CD4-positive, alpha-beta T cell treated with Interleukin-4 for 1 hour (primary cell): ENCODE data around the gene NMT1.

Experiments used
- DNase-seq, 2 donors: peaks; one replicate each; pipeline ENCODE4 v3.0.0-alpha.2; 2020 to 2022

NMT1 gene

DNA sequence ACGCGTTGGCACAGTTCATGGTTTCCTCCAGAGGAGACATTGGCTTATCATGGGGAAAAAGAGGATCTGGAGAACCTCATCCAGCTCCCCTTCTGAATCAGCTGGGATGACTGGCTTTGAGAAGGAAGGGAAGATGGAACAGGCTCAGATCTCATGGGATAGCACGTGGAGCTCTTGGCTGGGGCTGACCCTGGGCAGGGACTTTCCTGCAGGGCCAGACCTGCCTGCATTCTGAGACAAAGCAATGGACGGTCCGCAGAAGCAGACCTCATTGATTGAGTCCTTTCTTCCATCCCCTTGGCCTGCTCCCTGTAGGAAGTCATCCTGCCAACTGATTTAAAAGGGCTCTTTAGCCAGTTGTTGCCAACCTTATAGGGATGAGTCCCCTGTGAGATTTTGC lies 45.0 kb downstream of the NMT1 start:
- no peak for DNase-seq

DNA sequence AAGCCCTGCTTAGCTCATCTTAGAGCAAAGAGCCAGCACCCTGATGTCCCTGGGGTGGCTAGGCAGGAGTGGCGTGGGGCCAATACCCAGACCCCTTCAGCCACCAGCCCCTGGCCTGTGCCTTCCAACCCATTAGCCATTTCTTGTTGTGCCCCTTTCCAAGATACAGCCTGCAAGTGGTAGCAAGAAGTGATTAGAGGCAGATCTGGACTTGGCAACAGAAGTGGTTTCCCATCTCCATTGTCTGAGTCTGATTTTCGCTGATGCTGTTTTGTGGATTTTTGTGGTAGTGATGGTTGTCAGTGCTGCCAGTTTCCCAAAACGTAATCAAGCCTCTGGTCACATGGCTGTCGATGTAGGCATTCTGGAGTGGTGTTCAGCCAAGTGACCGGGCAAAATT lies 45.5 kb downstream of the NMT1 start:
- no peak for DNase-seq

DNA sequence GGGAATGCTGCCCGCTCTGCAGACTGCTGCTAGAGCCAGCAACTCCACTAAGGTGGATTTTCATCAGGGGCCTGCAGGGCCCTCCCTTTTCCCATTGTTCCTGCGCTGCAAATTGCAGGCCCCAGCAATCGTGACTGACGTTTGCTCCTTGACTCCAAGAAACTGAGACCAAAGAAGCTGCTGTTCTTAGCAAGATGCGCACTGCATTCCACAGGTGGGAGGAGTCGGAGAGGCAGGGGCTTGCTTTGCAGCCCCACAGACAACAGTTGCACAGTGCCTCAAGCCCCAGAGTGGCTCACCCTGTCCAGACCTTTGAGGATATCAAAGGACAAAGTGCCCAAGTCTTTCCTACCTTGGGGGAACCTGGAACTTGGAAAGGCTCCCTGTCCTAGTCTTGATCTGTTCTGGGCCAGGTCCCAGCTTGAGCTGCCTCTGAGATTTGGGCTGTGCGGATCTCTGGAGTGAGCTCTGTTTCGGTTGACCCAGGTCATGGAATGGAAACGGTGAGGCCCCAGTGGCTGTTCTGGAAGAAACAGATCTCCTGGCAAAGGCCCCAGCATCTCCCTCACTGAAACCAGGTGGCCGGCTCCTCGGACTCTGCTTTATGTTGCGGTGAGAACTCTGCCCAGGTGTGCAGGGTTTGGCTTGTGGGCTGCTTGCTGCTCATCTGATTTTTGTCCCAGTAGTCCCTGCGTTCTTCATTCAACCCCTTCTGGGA lies 46.3 kb downstream of the NMT1 start:
- no peak for DNase-seq

DNA sequence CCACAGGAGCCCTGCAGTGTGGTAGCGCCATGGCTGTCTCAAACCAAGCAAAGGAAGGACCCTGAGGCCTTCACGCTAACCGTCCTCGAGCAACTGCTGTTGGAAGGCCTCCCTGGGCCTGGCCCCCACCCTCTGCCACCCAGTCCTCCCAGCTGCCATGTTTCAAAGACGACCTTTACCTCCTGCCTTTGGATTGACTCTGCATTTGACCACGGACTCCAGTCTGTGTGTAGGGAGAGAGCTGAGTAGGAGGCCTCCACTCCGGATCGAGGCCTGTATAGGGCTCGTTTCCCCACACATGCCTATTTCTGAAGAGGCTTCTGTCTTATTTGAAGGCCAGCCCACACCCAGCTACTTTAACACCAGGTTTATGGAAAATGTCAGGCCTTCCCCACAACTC lies 46.9 kb downstream of the NMT1 start:
- DNase-seq: no peak

DNA sequence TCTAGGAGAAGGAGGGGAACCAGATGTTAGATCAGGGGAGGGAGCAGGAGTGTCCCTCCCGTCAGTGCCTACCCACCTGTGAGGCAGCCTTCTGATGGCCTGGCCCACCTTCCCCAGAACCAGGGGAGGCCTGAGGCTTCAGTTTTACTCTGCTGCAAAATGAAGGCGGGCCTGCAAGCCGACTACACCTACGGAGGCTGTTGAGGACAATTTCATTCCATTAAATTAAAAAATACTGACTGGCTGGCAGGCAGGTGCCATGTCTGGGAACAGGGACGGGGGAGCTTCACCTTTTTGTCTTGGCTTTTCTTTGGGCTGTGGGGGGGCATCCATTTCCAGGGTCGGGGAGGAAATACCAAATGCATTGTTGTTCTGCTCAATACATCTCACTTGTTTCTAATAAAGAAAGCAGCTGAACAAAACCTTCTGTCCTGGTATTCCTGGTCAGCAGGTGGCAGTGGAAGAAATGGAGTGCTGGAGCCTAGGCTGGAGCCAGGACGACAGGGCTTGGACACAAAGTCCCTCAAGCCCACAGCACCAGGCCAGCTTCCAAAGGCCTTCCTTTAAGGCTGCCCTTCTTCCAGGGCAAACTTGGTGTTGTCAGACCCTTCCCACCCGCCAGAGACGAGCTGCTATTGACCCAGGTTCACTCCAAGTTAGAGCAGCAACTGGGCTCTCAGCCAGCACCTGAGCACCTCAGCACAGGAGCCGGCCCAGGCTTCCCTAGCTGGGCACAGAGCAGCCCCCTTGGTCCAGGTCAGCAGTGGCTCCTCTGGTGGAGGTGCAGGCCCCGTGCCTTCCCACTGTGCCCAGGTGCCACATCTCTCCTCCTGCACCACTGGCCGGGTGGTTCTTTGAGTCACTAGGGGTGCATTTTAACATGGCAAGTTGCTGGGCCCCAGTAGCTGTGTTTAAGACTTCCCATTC lies 47.7 kb downstream of the NMT1 start:
- no peak for DNase-seq

DNA sequence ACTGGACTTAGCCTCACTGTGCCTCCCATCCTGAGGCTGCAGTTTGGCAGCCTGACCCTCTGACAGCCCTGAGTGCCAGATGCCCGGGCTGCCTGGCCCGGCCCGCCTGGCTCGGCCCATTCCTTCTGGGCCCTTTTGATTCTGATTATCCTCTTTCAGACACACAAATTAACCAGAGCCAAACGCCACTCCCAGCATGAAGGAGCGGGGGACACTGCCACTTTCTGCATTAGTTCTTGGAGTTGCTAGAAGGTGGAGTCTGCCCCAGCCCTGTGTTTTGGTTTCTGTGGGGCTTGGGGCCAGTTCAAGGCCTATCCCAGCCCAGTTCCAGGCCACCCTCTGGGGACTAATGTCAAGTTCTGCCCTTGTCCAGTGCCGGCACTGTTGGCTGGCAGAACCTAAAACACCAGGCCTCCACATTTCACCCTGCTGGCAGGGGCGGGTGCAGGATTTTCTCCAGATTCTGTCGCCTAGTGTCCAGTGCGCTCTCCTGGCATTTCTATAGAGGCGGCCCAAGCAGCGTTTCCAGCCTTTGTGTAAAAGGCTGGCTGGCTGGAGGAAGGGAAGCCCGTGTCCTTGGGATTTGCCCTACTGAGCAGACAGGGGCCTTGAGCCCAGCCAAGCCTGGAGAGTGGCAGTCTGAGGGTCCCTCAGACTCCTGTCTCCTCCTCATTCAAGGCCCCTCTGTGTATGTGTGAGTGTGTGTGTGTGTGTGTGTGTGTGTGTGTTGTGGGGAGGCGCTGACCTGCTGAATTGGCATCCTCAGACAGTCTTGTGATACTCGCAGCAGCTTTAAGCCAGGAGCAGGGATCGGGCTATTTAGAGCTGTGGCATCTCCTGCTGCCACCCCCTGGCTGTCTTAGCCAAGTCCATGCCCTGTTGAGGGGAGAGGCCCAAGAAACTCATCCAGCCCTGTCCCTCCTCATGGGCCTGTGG lies 49.8 kb downstream of the NMT1 start:
- no peak for DNase-seq

DNA sequence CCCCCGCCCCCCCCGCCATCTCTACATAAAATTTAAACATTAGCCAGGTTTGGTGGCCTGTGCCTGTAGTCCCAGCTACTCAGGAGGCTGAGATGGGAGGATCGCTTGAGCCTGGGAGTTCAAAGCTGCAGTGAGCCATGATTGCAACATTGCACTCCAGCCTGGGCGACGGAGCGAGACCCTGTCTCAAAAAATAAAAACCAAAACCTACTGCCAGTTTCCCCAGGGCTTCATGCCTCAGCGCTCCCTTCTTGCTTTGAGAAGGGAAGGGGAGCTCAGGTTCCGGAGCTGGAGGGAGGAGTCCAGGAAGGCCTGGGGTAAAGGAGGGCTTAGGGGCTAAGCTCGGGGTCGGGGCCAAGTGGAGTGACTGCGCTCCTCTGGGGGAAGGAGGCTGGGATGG lies 50.7 kb downstream of the NMT1 start:
- DNase-seq: no peak

DNA sequence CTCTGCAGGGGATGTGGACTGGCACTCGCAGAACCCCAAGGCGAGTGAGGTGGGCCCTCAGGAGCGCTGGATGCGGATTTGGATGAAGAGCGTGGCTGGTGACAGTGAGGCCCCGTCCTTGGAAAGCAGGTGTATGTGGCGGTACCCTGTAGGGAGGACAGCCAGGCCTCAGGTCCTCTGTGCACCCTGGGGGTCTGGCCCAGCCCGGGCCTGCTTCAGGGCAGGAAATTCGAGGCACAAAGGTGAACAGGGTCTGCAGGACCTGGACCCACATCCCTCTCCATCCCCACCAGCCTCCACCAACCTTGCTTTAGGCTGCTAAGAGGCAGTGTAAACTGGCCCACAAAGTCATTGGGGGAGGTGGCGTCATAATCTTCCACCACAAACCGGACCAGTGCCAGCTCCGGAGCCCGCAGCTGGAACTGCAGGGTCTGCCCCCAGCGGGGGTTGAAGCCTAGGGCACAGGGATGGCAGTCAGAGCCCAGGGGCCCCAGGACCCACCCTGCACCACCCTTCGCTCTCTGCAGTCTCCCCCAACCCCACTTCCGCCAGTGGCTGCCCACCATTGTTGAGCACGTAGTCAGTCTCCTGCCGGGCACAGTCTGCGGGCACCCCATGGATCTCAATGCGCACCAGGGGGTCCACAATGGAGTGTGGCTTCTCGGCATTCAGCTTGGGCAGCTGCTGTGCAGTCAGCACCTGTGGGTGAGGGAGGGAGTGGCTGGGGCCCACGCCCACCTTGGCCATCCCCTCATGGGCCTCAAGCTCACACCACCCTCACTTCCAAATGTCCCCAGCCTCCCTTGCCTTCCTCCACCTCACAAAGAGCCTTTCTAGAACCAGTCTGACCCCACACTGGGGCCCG lies 51.7 kb downstream of the NMT1 start:
- no peak for DNase-seq

DNA sequence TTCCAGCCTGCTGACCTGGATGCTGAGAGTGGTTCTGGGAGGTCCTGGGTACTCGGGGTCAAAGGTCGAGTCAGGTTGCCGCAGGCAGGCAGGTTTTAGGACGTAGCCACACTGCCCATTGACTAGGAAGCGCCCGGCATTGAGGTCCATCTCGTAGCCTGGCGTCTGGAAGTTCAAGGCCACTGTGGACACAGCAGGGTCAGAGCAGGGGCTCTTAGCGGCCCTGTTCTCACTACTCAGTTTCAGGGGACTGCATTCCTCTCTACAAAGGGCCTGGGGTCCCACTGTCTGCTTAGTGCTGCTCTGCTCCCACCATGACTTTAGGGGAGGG lies 52.3 kb downstream of the NMT1 start:
- no peak for DNase-seq

DNA sequence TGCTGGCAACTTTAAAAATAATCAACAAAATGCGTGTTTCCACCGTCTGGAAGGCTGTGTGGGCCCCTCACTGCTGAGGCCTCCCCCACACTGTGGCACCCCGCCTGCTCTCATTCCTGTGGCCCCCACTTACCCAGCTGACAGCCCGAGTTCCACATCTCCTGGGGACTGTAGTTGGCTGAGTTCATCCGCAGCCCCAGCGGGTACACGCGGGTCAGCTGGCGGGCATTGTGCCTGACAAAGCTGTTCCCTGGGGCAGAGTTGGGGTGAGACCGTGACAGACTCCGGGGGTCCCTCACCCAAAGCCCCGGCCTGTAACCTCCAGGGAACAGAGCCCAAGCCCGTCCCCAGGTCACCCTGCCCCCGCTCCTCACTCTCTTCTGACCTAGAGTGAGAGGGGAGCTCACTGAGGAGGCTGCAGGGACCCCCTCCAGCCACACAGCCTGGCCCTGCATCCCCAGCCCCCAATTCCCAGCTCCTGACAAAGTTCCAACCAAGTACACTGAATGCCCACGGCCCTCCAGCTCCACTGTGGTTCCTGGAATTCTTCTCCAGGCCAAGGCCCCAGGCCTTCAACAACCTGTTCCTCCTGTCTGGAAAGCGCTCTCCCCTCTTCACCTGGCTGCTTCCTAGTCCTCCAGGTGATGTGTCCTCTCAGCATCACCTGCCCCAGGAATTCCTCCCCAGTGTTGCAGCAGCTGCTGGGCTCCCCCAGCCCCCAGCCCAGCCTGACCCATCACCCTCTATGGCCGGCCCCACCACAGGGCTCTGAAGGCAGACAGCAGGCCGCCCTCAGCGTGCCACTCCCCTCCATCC lies 53.2 kb downstream of the NMT1 start:
- DNase-seq: no peak

DNA sequence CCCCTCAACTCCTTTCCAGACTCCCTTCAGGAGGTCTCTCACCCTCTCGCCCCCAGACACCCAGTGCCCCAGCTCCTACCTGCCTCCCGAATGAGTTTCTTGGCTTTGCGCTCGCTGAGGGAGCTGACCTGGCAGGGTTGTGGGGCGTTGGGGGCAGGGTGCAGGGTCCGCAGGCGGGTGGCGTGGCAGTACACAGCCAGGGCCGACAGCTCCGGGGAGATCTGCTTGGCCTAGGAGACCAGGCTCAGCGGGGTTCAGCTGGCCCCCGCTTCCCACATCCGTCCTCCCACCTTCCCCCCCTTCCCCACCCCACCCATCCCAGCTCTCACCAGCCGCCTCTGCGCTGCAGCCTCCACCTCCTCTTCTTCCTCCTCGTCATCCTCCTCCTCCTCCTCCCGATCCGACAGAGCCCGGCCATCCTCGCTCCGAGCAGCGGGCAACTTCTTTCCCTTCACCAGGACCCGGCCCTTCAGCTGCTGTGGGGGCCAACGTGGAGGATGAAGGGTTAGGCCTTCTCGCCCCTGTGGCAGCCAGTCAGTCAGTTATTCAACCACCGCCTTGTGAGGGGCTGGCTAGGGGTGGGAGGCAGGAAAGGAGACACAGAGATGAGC lies 54.0 kb downstream of the NMT1 start:
- no peak for DNase-seq

DNA sequence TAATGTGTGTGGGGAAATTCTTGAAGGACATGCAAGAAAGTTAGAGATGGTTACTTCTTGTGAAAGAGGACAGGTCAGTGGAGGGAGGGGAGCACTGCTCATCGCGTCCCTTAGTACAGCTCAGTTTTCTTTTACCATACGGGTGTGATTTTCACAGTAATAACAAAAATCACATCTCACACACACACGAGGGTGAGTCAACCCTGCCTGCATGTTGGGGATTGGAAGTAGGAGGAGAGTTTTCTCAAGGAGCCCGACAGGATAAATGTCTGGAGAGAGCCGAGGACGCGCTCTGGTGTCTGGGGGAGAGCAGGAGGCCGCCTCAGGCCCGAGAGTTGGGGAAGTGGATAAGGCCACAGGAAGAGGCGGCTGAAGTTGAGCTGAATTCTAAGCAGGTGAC lies 54.8 kb downstream of the NMT1 start:
- no peak for DNase-seq

DNA sequence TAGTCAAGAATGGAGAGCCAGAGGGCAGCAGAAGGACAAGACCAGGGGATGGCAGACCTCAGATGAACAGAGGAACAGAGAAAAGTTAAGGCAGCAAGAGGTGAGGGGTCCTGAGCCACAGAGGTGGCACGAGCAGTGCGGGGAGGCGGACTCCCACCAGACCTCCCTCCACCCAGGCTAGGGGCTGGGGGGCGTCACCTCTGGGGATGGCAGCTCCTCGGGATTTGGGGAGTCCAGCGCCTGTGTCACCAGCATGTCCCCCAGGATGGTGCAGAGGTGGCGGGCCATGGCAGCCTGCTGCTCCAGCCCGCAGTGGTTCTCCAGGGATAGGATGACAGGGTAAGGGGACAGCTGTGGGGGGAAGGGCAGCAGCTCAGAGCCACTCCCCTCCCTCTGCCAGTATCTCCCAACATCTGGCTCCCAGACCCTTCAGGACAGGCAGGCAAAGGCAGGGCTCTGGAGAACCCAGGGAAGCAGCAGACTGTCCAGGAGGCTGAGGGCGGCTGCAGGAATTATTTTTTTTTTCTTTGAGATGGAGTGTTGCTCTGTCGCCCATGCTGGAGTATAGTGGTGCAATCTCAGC lies 55.4 kb downstream of the NMT1 start:
- DNase-seq: no peak

DNA sequence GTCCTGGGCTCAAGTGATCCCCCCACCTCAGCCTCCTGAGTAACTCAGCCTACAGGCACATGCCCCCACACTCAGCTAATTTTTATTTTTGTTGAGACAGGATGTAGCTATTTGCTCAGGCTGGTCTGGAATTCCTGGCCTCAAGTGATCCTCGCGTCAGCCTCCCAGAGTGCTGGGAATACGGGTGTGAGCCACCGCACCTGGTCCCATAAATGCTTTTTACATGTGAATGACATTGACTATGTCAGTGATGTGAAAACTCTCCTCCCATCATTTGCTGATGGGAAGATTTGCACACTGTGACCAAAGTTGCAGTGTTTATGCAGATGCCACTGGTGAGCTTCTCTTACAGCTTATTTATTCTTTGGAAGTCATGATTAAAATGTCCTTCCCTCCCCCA lies 56.2 kb downstream of the NMT1 start:
- DNase-seq: no peak

DNA sequence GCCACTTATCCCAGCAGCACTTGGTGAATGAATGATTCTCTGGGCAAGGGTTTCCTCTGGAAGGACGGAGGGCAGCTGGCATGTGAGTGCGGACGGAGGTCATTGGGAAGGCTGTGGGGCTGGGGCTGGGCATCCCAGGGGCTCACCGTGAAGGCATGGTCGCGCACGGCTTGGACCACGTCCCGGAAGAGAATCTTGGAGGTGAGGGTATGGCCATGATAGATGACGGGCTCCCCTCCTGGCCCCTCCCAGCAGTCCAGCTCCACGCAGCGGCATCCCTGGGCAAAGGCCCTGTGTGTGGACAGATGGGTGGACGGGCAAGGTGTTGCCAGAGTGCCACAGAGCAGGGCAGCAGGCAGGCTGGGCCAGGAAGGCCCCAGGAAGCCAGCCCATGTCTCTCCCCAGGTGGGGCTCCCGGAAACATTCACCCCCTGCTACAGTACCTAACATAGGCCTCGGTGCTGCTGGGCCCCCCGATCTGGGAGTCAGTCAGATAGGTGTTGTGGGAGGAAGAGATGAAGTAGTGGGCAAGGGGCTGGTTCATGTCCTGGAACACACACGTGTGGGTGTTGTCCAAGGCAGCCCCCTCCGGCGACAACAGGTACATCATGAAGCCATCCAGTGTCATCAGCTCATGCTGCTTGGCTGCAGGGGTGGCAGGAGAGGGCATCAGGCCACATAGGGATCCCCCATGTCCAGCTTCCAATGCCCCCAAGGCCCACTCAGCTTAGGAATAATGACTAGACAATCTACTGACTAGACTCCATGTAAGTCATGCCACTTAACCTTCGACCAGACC lies 56.9 kb downstream of the NMT1 start:
- no peak for DNase-seq

DNA sequence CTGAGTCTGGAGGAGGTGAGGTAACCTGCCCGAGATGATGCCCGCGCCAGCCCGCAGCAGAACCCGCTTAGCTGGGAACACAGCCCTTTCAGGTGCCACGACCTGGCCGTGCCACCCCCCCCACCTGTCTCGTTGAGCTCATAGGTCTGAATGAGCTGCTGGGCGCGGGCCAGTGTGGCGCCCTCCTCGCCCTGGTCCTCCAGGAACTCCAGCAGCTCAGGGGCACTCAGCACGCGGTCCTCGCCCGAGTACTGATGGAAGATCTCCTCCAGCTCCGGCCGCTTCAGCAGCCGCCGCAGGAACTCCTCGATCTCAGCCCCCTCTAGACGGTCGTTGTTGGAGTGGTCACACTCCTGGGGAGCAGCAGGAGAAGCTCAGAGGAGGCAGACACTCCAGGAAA lies 57.6 kb downstream of the NMT1 start:
- no peak for DNase-seq

DNA sequence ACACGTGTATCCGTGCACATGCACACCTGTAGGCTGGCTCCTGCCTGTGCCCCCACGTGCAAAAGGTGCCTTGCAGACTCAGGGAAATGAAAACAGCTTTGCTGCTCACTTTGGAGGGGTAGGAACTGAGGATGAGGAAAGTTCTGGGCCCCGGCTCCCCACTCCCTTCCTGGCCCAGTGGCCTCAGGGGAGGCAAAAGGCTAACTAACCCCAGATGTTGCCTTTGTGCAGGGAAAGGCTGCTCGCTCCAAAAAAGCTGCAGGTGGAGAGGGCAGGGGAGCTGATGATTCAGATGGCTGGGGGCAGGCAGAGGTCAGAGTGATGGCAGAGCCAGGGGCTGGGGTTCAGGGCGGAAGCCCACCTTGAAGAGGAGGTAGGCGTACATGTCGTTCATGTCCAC lies 58.8 kb downstream of the NMT1 start:
- DNase-seq: no peak

DNA sequence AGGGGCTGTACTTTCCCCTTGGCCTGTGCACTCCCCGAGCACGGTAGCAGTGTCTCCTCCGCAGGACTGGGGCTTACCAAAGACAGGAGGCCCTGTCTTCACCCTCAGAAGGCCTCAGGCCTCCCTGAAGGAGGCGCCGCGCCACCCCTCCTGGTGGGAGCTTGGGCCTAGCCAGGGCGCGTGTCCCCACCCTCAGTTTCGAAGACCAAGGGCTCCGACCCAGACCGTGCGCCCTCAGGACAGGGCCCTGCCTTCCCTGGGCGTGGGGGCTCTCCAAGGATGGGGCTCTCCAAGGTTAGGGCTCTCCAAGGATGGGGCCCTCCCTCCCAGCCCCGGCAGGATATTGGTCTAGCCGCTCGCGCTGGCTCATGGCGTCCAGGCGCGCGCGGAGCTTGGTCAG lies 59.4 kb downstream of the NMT1 start:
- DNase-seq: no peak

DNA sequence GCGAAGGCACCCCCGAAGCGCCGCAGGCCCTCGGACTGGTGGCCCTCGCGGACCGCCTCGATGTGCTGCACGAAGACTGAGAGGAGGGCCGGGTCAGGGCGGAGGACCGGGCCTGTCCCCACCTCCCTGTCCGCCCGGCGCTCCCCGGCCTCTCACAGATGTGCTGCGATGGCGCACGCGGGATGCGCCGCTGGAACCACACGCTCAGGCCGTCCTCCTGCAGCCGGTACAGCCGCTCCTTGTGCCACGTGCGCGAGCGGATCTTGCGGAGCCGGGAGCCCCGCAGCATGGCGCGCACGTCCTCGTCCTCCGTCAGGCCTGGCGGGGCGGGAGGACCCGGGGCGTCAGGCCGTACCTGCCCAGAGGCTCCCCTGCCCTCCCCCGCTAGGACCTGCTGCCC lies 59.9 kb downstream of the NMT1 start:
- no peak for DNase-seq
